ENCODE results near the gene ACTN1.

The ACTN1 gene

DNA sequence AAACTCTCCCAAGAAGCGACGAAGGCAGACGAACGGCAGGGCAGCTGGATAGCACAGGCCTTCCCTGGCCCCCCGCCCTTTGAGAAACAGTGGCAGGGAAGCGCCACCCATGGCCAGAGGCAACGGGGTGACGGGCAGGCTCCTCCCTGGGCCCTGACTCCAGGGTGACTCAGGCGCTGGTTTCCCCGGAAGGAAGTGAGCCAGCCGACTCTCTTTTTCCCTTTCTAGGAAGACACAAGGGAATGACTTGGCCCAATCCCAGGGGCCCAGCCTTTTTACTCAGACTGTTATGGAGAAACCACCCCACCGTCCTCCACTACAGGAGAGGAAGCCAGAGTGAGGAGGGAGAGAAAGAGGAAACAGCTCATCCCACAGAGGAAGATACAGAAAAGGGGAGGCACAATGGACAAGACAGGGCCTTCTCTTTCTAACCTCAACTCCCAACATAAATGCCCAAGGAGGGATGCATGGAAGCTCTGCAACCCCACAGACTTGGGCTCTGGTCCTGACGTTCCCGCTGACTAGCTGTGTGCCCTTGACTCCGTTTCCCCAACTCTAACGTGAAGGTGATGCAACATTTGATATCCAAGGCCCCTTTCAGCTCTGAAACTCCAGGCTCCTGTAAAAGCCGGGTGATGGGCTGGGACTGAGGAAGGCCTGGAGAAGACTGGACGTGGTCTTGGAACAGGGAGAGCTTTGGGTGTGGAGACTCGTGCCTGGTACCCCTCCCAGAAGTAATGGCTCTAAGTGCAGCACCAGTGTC is 27.9 kb downstream of the ACTN1 start:
- DNase-seq (ENCODE audit: low spot score): peak; percentile 71

DNA sequence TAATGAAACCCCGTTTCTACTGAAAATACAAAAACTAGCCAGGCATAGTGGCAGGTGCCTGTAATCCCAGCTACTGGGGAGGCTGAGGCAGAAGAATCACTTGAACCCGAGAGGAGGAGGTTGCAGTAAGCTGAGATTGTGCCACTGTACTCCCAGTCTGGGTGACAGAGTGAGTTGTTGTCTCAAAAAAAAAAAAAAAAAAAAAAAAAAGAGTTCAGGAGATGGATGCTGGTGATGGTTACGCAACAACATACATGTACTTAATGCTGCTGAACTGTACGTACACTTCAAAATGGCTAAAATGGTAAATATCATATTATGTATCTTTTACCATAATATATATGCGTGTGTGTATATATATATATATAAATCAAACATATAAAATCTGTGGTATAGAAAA is 29.0 kb downstream of the ACTN1 start:
- no peak for DNase-seq (ENCODE audit: low spot score)

DNA sequence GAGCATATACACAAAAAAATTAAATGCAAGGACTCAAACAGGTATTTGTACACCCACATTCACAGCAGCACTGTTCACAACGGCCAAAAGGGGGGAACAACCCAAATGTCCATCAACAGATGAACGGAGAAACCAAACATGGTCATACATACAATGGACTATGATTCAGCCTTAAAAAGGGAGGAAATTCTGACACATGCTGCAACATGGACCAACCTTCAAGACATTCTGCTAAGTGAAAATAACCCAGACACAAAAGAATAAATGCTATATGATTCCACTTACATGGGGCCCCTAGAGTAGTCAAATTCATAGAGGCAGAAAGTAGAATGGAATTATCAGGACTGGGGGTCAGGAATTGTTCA is 29.5 kb downstream of the ACTN1 start:
- DNase-seq (ENCODE audit: low spot score): no peak

DNA sequence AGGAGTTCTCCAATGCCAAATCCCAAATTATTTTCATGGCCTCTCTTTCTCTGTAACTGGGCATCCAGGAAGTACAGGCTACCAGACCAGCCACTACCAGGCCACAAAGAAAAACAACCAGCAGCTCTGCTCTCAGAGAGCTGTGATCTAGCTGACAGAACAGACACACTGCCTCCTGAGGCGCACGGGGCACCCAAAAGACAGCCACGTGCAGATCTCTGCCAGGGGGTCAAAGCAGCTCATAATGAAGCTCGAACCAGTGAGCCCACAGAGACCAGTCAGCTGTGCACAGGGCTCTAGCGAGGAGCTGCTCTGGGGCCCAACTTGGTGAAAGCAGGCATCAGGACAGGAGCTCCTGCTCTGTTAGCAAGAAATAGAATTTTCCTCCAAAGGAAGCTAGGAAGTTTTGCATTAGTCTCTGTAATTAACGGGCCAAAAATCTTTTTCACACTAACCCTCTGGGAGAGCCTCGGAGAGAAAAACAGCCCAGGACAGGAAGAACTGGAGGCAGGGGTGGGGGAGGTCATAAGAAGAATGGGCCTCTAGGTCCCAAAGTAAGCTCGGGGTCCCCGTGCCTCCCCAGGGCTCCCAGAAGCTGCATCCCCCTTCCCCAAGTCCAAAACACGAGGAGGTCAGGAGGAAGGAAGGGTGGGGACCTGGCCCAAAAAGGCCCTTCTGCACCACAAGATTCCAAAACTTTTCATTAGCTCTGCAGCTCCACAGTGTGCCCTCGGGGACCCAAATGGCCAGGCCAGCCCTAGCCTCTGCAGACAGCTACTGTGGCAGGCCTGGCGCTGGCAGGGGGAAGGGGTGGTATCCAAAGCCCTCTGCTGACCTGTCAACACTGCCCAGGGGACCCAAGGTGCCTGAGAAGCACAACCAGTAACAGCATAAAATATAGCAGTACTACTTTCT is 30.2 kb downstream of the ACTN1 start:
- DNase-seq (ENCODE audit: low spot score): no peak

DNA sequence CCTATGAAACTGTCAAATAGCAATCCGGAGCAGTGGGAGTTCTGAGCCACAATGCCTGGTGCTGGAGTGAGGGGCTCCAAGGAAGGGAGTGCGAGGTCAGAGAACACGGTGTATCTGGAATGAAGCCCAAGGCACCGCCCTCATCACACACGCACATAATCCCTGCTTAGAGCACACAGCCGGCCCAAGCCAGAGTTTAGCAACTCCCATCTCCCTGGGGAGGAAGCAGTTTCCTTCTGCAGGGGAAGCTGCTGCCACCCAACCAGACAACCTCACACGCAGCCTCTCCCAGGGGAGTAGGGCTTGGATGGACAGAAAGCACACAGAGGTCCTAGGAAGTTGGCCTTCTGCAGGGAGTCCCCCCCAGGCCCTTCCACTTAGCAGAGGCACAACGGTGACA is 31.3 kb downstream of the ACTN1 start:
- DNase-seq (ENCODE audit: low spot score): no peak

DNA sequence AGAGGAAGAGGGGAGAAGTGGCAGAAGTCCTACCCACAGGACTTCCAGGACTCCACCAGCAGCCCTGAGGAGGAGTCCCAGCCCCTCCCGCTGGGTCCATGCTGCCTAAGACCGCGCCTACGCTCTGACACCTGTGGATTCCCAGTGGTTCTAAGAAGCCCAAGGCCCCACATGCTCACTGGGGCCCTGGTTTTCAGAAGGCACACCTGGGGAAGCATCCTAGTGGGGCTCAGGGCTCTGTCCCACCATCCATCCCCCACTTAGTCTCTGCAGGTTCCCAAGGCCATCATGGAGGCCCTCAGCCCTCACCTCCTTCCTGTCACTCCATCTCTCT is 32.6 kb downstream of the ACTN1 start:
- DNase-seq (ENCODE audit: low spot score): no peak

DNA sequence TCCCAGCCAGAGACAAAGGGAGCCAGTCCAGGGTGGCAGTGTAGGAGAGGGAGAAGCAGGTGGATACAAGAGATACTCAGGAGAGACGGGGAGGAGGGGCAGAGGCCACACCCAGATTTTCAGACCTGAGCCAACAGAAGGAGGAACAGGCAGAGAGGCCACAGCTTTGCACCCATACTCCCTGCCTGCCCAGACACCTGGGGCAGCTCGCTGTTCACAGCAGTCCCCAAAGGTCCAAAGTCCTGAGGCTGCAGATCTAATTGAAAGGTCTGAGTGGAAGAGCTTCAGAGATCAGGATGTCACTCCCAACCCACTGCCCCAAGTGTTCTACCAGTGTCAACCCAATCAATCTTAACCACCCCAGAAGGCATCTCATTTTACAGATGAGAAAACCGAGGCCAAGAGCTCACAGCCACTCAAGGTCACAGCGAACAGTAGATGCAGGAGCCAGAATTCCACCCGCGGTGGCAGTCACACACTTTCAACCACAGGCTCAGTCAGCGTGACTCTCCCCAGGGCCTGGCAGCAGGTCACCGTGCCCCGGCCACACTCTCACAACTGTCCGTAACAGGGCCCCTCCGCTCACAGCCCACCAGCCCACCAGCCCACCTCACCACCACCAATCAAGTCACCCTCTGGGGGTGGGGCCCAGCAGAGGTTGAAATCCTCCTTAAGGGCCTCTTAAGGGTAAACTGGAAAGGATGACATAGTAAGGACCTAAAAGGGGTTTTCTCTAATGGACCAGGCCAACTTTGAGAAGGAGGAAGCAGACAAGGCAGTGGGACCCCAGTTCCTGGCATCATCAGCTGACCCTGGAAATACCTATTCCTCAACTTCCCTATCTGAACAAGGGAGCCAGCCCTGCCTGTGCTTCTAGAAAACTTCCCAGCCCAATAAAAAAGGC is 33.3 kb downstream of the ACTN1 start:
- no peak for DNase-seq (ENCODE audit: low spot score)

DNA sequence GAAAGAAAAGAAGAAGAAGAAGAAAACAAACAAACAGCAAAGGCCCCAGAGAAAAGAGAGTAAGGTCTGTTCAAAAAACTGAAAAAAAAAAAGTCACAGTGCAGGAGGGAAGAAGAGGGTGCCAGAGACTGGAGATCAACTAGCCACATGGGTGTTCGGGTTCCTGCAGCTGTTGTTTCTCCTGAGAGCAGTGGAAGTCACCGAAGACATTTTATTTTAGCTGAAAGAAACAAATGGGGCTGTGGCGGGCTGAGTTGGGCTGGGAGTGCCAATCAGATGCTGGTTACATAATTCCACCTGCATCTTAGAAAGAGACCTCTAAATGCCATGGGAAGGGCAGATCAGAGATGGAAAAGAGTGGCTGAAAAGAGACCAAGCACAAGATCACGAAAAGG is 33.9 kb downstream of the ACTN1 start:
- no peak for DNase-seq (ENCODE audit: low spot score)

DNA sequence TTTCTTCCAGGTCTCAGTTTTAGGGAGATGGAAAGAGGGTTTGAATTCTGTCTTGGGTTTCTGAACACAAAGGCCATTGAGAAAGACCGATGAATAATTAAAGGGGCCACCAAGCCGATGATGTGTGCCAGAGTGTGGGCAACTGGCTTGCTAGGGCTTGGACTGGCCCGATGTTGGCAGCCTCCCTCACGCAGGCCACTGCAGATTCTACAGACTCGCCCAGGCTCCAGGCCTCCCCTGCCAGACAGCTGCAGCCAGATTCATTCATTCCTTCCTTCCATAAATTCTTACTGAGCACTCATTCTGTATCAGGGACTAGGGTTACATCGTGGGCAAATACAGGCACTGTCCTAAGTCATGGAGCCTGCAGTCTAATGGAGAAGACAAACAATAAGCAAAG is 34.9 kb downstream of the ACTN1 start:
- no peak for DNase-seq (ENCODE audit: low spot score)

DNA sequence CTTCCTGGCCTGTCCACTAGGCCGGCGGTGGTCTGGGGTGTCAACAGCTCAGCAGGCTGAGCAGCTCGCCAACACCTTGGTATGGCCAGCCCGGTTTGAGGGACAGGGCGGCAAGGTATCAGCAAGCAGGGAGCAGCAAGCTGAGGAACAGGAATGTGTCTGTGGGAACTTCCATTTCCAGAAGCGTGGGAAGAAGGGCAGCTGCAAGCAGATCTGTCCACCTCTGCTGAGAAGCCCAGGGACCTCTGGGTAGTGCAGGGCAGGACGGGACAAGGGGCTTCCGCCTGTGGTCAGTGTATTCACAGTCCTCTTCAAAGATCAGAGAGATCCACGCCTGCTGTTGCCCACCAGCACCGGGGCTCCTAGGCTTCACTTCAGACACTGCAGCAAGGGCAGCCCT is 36.0 kb downstream of the ACTN1 start:
- no peak for DNase-seq (ENCODE audit: low spot score)

DNA sequence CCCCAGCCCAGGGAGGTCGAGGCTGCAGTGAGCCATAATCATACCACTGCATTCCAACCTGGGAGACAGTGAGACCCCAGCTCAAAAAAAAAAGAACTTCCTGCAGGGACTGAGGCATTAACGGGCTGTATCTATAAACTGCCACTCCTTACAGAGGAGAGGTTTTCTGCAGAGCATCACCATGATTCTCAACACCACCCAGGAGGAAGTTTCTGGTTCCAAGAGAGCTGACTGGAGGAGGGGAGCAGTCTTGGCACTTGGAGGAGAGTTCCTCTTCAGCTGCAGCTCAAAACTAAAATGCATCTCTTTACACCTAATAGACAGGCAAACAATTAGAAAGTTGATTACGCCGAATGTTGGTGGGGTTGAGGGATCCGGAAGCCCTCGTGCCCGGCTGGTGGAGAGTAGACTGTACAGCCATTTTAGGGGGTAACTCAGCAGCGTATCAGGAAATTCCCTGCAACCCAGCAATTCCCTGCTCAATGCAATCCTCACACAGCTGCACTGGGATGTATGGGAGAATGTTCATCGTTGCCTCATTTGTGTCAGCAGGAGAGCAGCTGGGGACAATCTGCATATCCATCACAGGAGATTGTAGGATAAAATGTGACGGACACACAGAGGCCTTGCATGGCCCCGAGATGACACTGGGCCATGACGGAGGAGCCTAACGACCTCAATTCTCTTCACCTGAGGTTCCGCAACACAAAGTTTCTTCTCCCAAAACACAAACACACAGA is 36.6 kb downstream of the ACTN1 start:
- no peak for DNase-seq (ENCODE audit: low spot score)

DNA sequence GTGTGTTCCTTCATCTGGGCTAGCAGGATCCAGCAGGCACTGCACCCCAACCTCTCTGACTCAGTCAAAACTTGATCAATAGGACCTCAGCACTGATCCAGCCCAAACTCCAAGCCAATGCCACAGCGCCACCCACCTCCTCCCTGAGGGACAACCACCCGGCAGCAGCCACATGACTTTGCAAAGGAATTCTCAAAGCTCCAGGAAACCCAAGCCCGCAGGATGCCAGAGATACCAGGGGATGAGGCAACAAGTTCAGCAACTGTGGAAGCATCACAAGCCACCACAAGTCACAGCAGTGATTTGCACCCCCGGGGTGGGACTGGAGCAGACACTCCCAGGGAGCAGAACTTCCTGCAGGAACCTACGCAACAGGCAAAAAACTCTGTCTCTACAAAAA is 37.3 kb downstream of the ACTN1 start:
- peak; percentile 79 for DNase-seq (ENCODE audit: low spot score)

DNA sequence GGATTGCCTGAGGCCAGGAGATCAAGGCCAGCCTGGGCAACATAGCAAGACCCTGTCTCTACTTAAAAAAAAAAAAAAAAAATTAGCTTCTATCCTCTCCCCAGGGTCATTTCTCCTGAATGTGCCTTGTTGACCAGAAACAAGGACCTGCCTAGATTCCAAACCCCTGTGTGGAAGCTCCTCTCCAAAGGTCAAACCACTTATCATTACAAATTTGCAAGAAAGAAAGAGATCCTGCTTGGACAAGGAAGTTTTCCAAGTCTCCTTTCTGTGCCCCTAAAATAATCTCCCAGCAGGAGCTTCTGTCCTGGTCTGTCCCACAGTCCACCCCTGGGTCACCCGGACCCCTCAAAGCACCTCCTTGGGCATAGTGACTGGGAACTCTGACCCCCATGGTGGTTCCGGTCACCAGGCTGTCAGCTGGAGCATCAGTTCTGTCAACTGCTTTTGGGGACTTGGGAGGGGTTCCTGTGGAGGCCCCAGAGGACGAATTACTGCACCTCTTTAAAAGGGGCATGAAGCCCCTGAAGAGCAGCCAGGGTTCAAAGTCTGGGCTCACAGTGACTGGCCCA is 38.4 kb downstream of the ACTN1 start:
- DNase-seq (ENCODE audit: low spot score): no peak

DNA sequence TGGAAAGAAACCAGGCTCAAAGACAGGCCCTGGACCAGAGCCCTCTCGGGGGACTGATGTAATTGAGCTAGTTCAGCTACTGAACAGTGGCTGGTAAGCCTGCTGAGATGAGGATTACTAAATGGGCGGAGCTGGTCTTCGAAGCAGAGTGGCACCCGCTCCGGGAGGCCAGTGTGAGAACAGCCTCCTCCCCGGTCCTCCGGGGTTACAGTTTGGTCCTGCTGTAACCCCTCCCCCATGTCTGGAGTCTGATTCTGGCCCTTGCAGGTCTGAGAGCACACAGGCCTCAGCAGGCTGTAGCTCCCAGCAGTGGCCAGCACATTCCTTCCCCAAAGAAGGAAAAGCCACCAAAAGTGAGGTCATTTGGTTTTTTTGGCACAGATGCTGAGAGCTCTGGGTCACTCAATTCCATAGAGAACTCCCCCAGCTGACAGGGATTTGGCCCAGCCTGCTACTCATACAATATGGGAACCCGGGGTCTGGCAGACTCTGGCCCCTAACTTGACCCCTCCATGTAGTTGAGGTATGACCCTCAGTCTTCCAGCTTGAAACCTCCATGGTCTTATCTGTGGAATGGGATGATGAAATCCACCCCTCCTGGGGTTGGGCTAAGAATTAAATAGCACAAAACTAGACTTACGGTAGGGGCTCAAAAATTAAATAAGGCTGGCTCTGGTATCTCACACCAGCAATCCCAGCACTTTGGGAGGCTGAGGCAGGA is 39.0 kb downstream of the ACTN1 start:
- peak; percentile 80 for DNase-seq (ENCODE audit: low spot score)

DNA sequence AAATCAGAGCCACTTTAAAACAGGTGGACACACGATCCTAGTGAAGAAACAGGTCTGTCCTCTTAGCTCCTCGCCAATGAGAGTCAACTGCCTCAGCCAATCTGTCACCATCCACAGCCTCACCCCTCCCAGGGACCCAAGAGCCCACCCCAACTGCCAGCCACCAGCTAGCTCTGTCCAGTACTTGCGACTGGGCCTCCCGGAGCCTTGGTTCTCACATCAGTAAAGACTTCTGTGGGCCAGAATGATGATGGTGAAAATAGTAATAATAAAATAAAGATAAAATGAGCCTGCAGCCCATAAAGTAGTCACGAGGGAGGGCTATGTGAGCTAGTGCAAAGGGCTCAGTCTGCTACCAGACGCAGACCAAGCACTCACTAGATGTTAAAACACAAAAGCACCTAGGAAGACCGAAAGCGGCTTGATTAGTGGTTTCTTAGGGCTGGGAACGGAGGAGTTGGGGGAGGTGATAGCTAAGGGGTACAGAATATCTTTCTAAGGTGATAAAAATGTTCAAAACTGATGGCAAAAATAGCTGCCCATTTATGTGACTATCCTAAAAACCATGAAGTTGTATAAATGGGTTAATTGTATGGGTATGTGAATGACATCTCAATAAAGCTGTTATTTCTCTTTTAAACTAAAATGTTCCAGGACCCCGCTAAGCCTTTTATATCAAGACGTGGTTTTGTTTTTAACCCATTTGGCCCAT is 39.8 kb downstream of the ACTN1 start:
- no peak for DNase-seq (ENCODE audit: low spot score)

DNA sequence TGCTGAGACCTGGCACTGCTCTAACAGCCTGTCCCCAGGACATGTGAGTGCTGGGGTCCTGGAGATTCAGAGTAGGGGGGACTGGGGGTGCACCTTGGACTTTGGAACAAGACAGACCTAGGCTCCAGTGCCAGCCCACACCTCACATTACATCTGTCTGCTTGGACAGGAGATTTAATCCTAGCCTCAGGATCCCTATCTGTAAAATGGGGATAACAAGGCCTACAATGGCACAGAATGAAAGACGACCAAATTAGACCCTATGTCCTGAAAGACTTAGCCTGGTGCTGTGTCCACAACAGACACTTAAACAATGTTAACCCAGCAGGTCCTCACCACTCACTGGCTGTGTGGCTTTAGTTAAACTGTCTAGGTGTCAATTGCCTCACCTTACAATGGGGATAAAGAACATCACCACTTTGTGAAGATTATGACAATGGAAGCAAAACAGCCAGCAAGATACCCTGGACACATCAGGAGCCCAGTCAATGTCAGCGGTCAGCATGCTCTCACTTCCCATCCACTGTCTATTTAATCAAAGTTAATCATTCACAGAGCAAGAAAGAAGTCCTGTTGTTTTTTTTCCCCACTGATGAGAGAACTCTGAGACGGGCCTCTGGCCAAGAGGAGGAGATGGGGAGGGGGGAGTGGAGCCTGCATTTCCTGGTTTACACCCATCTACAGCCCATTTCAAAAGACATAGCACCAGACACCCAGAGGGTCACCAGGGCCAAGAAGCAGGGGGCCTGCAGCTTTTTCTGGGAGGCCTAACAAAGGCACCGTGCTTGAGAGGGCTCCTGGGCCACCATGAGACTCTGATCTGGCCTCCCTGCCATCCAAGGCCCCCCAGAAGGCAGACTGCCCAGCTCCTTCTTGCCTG is 40.6 kb downstream of the ACTN1 start:
- no peak for DNase-seq (ENCODE audit: low spot score)

DNA sequence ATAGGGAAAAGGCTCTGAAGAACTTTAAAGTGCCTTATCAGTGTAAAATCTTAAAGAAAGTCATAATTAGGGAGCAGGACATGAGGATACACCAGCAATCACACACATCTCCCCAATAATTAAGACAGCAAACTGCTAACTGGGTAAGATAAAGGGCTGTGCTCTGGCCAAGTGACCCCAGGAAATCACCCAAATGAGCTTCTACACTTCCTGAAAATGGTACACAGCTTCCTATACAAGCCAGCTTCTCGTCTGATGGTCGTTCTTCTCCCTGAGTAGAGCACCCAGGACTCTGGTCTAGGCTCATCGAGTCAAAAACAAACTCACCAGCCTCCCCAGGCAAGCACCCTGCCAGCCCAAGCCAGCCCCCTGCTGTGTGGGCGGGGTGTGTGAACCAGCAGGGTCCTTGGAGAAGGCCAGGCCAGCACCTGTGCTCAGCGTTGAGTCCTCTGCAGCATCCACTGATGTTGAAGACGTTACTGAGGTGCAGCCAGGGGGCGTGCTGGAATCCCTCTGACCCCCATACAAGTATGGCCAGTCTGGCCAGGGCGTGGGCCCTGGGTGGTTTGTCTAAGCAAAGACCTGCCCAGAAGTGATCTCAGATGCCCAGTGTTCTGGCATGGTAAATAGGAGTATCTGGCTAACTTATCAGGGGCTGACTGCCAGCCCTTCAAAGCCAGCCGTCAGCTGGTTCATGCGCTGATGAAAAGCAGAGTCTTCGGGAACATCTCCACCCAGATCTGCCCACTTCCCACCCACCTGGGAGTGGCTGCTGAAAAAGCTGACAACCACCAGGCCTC is 41.4 kb downstream of the ACTN1 start:
- DNase-seq (ENCODE audit: low spot score): no peak

DNA sequence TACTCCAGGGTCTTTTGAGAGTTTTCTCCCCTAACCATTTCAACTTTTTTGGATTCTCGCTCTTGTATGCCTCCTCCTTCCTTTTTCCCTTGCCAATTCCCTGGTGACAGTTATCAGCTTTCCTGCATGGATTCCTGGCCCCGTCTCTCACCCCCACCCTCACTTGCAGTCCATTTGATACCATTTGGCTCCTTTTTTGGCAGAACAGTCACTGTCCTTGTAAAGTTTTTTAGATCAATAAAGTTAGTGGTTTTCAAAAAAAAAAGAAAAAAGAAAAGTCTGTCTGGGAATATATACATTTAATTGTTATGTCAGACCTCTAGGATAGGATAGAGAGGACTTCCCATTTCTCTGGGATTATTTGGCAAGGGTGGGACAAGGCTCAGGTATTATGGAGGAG is 42.1 kb downstream of the ACTN1 start:
- DNase-seq (ENCODE audit: low spot score): no peak
